Loucy (cell line): ENCODE results near the gene IL17RD.
A peak's percentile ranks its signal among the peaks of the same experiment; 100 is the strongest.
"Not testable (repeated sequence)": the region's sequence is repeated elsewhere in the genome, so short reads cannot be mapped to it uniquely, and the experiment has no call there.

ENCODE experiments used
- H2AFZ ChIP-seq: fragments of 200-600 bp; sonication (generic); 2 replicates; pipeline ENCODE4 v1.6.0; 2016; ENCODE audit warnings: antibody characterized with exemption, mild to moderate bottlenecking, low read length, moderate library complexity
- H3F3A ChIP-seq: fragments of 200-600 bp; 2 replicates; pipeline ENCODE4 v1.6.0; 2016; ENCODE audit warnings: antibody characterized with exemption, low read depth, mild to moderate bottlenecking
- H3K27me3 ChIP-seq: fragments of 200-600 bp; sonication (generic); 2 replicates; pipeline ENCODE4 v1.6.1; 2014; ENCODE audit warnings: low read length, mild to moderate bottlenecking; ENCODE audit not compliant: insufficient read depth, poor library complexity, severe bottlenecking
- H3K36me3 ChIP-seq: fragments of 200-600 bp; sonication (generic); 2 replicates; pipeline ENCODE4 v1.6.1; 2016; ENCODE audit warnings: low read length; ENCODE audit not compliant: insufficient read depth
- H3K4me1 ChIP-seq: fragments of 200-600 bp; sonication (generic); 2 replicates; pipeline ENCODE4 v1.5.1; 2014; ENCODE audit warnings: low read length, mild to moderate bottlenecking; ENCODE audit not compliant: insufficient read depth, poor library complexity, severe bottlenecking
- H3K4me2 ChIP-seq: fragments of 200-600 bp; sonication (generic); 2 replicates; pipeline ENCODE4 v1.6.0; 2014; ENCODE audit warnings: antibody characterized with exemption, low read length, low read depth, mild to moderate bottlenecking; ENCODE audit not compliant: poor library complexity, severe bottlenecking
- H3K4me3 ChIP-seq: fragments of 200-600 bp; sonication (generic); 2 replicates; pipeline ENCODE4 v1.5.1; 2014; ENCODE audit warnings: low read length, mild to moderate bottlenecking, mixed read lengths; ENCODE audit not compliant: poor library complexity, severe bottlenecking
- H3K79me2 ChIP-seq: fragments of 200-600 bp; sonication (generic); 2 replicates; pipeline ENCODE4 v1.6.1; 2014; ENCODE audit warnings: low read length; ENCODE audit not compliant: insufficient read depth
- H3K9ac ChIP-seq: fragments of 200-600 bp; sonication (generic); 2 replicates; pipeline ENCODE4 v1.6.0; 2014; ENCODE audit warnings: mild to moderate bottlenecking, low read depth, low read length, moderate library complexity; ENCODE audit not compliant: poor library complexity, severe bottlenecking
- H3K9me2 ChIP-seq: fragments of 200-600 bp; sonication (generic); replicated peaks from 2 replicates; pipeline ENCODE4 v1.6.1; 2016; ENCODE audit warnings: low read depth, low read length, mixed read lengths
- H3K9me3 ChIP-seq: fragments of 200-600 bp; sonication (generic); 2 replicates; pipeline ENCODE4 v1.6.1; 2014; ENCODE audit warnings: mild to moderate bottlenecking, antibody characterized with exemption, low read length, low read depth; ENCODE audit not compliant: insufficient read depth
- H4K20me1 ChIP-seq: fragments of 200-600 bp; sonication (generic); 2 replicates; pipeline ENCODE4 v1.6.0; 2014; ENCODE audit warnings: antibody characterized with exemption, low read length, mild to moderate bottlenecking; ENCODE audit not compliant: insufficient read depth, poor library complexity, severe bottlenecking
- CTCF ChIP-seq: fragments of 200-600 bp; sonication (generic); conservative IDR thresholded peaks from 2 replicates; pipeline ENCODE4 v1.5.1; 2014; ENCODE audit warnings: mild to moderate bottlenecking, antibody characterized with exemption, low read length
- EZH2phosphoT487 ChIP-seq: fragments of 200-600 bp; IDR thresholded peaks from 2 replicates; pipeline ENCODE4 v1.6.1; 2018; ENCODE audit warnings: antibody characterized with exemption, mild to moderate bottlenecking, moderate library complexity, borderline replicate concordance

IL17RD gene

GRCh38 chr3:57087361-57088092 is 77.6 kb downstream of the IL17RD start:
- H3F3A ChIP-seq, result no peaks in the 10 kb centered on the region
- H3K36me3 ChIP-seq, result no peaks in the 10 kb centered on the region
- H3K79me2 ChIP-seq, result no peaks in the 10 kb centered on the region
- no peak overlapping the region for H3K9ac ChIP-seq
- no peaks in the 10 kb centered on the region for H3K9me2 ChIP-seq
- no peaks in the 10 kb centered on the region for H3K27me3 ChIP-seq
- no peaks in the 10 kb centered on the region for H3K9me3 ChIP-seq
- no peaks in the 10 kb centered on the region for H4K20me1 ChIP-seq
- no peak overlapping the region for H3K4me3 ChIP-seq
- no peak overlapping the region for H3K4me2 ChIP-seq
- no peak overlapping the region for H2AFZ ChIP-seq
- no peaks in the 10 kb centered on the region for H3K4me1 ChIP-seq
- TF ChIP-seq CTCF, result no peak

GRCh38 chr3:57086201-57086600 is 79.0 kb downstream of the IL17RD start:
- Histone ChIP-seq H3K36me3 (no peaks in the 10 kb centered on the region), H3K4me2 (no peak overlapping the region), H3K9ac (no peak overlapping the region), H3F3A (no peaks in the 10 kb centered on the region), H3K27me3 (no peaks in the 10 kb centered on the region), H3K4me1 (no peaks in the 10 kb centered on the region), H3K9me2 (no peaks in the 10 kb centered on the region), H4K20me1 (no peaks in the 10 kb centered on the region), H3K79me2 (no peaks in the 10 kb centered on the region), H2AFZ (0 out of 2 replicates have a peak overlapping the region, but pooled peaks have one; percentile 6), H3K4me3 (no peak overlapping the region), H3K9me3 (no peaks in the 10 kb centered on the region)
- no peak for TF ChIP-seq CTCF
- TF ChIP-seq EZH2phosphoT487, result no peak

GRCh38 chr3:57085211-57085610 is 79.9 kb downstream of the IL17RD start:
- no peaks in the 10 kb centered on the region for H3K9me2 ChIP-seq
- no peak overlapping the region for H3K9ac ChIP-seq
- H3K4me2 ChIP-seq, result no peak overlapping the region
- no peaks in the 10 kb centered on the region for H3K79me2 ChIP-seq
- H3K4me3 ChIP-seq, result no peak overlapping the region
- no peaks in the 10 kb centered on the region for H3K9me3 ChIP-seq
- no peak overlapping the region for H2AFZ ChIP-seq
- no peaks in the 10 kb centered on the region for H3K27me3 ChIP-seq
- no peaks in the 10 kb centered on the region for H4K20me1 ChIP-seq
- no peak for TF ChIP-seq CTCF
- no peak for TF ChIP-seq EZH2phosphoT487
- H3F3A ChIP-seq, result no peaks in the 10 kb centered on the region
- H3K4me1 ChIP-seq, result no peaks in the 10 kb centered on the region
- H3K36me3 ChIP-seq, result no peaks in the 10 kb centered on the region

- not testable (repeated sequence) for H3K4me3 ChIP-seq, H3K4me1 ChIP-seq, H3K4me2 ChIP-seq
Measured at GRCh38 chr3:57083266-57083995, 81.7 kb downstream of the IL17RD start.

More at GRCh38 chr3:57083266-57083995, 81.7 kb downstream of the IL17RD start:
- not testable (repeated sequence) for H3K27me3 ChIP-seq, H3K9ac ChIP-seq, H3K79me2 ChIP-seq, H3F3A ChIP-seq, H4K20me1 ChIP-seq, H2AFZ ChIP-seq, H3K9me3 ChIP-seq, H3K9me2 ChIP-seq, H3K36me3 ChIP-seq
